RWPE2 (cell line): Measurements from ENCODE around the gene ZSCAN21.

Experiments used
- ATAC-seq: fragments of 200-7000 bp; cut with Tn5 transposase; 3 replicates; pipeline ENCODE4 v1.9.1; 2021; ENCODE audit warnings: low read depth
- DNase-seq: peaks from one replicate; pipeline ENCODE4 v3.0.0-alpha.2; 2020; ENCODE audit warnings: low spot score
- H3K27ac ChIP-seq: fragments of 450-650 bp; 2 replicates; pipeline ENCODE4 v1.5.1; 2017; ENCODE audit warnings: mild to moderate bottlenecking; ENCODE audit not compliant: poor library complexity, severe bottlenecking
- H3K27me3 ChIP-seq: fragments of 250-450 bp; sonication (Bioruptor Pico); 2 replicates; pipeline ENCODE4 v1.5.1; 2021; ENCODE audit warnings: mild to moderate bottlenecking, moderate library complexity; ENCODE audit not compliant: insufficient read depth, poor library complexity, severe bottlenecking
- H3K36me3 ChIP-seq: fragments of 250-450 bp; sonication (Bioruptor Pico); 2 replicates; pipeline ENCODE4 v1.5.1; 2020; ENCODE audit warnings: low read depth, mild to moderate bottlenecking, moderate library complexity
- H3K4me1 ChIP-seq: fragments of 250-450 bp; sonication (Bioruptor Pico); 2 replicates; pipeline ENCODE4 v1.5.1; 2021; ENCODE audit warnings: mild to moderate bottlenecking, moderate library complexity; ENCODE audit not compliant: insufficient read depth, poor library complexity, severe bottlenecking
- H3K4me3 ChIP-seq: fragments of 250-450 bp; sonication (Bioruptor Pico); 2 replicates; pipeline ENCODE4 v1.5.1; 2021; ENCODE audit warnings: mild to moderate bottlenecking, moderate library complexity; ENCODE audit not compliant: severe bottlenecking
- H3K9me3 ChIP-seq: fragments of 250-450 bp; sonication (Bioruptor Pico); 2 replicates; pipeline ENCODE4 v1.5.1; 2021; ENCODE audit warnings: mild to moderate bottlenecking, moderate library complexity; ENCODE audit not compliant: severe bottlenecking
- TF ChIP-seq, protein P1 (sequence below): fragments of 450-650 bp; IDR thresholded peaks from one replicate; pipeline ENCODE4 v1.5.1; 2017; ENCODE audit warnings: mild to moderate bottlenecking, moderate library complexity; ENCODE audit not compliant: poor library complexity, severe bottlenecking

The ZSCAN21 gene

DNA sequence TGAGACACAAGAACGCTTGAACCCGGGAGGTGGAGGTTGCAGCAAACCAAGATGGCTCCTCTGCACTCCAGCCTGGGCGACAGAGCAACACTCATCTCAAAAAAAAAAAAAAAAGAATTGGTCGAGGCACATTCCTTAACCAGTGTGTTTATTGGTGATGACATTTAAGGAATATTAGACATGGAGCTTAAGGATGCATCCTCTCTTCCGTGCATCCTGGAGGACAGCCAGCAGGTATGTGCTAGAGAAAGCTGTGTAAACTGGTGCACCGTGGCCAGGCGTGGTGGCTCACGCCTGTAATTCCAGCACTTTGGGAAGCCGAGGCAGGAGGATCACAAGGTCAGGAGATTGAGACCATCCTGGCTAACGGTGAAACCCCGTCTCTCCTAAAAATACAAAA is 22.4 kb upstream of the ZSCAN21 start:
- TF ChIP-seq, protein P1, sequence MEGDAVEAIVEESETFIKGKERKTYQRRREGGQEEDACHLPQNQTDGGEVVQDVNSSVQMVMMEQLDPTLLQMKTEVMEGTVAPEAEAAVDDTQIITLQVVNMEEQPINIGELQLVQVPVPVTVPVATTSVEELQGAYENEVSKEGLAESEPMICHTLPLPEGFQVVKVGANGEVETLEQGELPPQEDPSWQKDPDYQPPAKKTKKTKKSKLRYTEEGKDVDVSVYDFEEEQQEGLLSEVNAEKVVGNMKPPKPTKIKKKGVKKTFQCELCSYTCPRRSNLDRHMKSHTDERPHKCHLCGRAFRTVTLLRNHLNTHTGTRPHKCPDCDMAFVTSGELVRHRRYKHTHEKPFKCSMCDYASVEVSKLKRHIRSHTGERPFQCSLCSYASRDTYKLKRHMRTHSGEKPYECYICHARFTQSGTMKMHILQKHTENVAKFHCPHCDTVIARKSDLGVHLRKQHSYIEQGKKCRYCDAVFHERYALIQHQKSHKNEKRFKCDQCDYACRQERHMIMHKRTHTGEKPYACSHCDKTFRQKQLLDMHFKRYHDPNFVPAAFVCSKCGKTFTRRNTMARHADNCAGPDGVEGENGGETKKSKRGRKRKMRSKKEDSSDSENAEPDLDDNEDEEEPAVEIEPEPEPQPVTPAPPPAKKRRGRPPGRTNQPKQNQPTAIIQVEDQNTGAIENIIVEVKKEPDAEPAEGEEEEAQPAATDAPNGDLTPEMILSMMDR: no peak
- H3K4me1 ChIP-seq: peaks cover 27% of the 10 kb centered on the region
- no peak for ATAC-seq

DNA sequence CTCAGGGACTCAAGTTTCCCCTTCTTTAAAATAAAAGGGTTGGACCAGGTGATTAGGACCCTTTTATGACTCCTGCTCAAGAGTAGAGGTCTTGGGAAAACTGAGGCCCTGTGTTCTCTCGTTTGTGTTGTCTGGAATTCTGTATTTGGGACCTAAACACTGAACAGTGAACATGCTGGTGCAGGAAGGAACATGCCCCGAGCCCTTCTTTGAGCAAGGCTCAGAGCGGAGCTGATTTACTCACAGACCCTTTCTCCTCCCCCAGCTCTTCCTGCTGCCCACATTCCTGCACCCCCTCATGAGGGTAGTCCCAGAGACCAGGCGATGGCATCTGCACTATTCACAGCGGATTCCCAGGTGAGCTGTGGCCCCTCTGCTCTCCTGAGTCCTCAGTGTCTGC is 20.0 kb upstream of the ZSCAN21 start:
- Histone ChIP-seq H3K36me3 (peaks cover 75% of the 10 kb centered on the region), H3K27ac (peak overlapping the region; percentile 24), H3K9me3 (no peaks in the 10 kb centered on the region), H3K27me3 (no peaks in the 10 kb centered on the region), H3K4me1 (peaks cover 19% of the 10 kb centered on the region), H3K4me3 (no peak overlapping the region)
- DNase-seq (no peak), ATAC-seq (peak; percentile 15; the same call in 1 of the 3 replicates)
- TF ChIP-seq, protein P1: no peak

More for the DNA sequence above, 22.4 kb upstream of the ZSCAN21 start:
- Histone ChIP-seq H3K9me3 (no peaks in the 10 kb centered on the region), H3K4me3 (no peak overlapping the region), H3K36me3 (peaks cover 75% of the 10 kb centered on the region), H3K27ac (peak overlapping the region; percentile 82), H3K27me3 (no peaks in the 10 kb centered on the region)
- DNase-seq: no peak

DNA sequence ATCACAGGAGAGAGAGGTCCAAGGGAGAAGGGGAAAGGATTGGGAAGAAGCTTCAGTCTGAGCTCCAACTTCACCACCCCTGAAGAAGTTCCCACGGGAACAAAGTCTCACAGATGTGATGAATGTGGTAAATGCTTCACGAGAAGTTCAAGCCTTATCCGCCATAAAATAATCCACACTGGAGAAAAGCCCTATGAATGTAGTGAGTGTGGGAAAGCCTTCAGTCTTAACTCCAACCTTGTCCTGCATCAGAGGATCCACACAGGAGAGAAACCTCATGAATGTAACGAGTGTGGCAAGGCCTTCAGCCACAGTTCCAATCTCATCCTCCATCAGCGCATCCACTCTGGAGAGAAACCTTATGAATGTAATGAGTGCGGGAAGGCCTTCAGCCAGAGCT is 16.0 kb upstream of the ZSCAN21 start:
- TF ChIP-seq, protein P1: no peak
- no peaks in the 10 kb centered on the region for H3K9me3 ChIP-seq
- H3K27me3 ChIP-seq: no peaks in the 10 kb centered on the region
- no peak for DNase-seq
- ATAC-seq: no peak
- H3K4me1 ChIP-seq: peaks cover 9% of the 10 kb centered on the region
- no peak overlapping the region for H3K4me3 ChIP-seq
- H3K27ac ChIP-seq: no peak overlapping the region
- peaks cover 67% of the 10 kb centered on the region for H3K36me3 ChIP-seq

DNA sequence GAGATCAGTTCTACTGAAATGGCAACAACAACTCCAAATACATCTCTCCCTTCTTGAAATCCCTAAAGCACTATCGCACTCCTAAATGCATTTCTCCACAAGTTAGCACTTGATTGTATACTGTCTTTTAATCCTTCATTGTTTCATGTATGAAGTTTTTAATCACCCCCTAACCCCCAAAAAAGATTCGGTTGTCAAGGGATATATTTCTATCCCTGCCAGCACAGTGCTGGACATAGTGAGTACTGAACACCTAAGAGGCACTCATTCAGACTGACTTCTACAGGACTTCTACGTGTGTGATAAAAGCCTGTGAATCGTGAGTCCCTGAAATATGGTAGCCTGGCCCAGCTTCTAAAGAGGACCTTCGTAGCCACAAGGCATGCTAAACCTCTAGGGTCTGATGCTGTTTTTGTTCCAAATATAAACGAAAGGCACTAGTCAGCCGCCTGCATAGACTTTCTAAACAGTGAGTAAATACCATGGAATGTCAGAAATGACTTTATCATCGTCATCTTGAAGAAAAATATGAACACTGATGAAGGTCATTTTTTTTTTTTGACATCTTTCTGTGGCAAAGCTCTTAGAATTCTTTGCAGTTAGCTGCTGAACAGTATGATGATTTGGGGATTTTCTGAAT is 14.6 kb upstream of the ZSCAN21 start:
- DNase-seq: no peak
- TF ChIP-seq, protein P1: no peak
- Histone ChIP-seq H3K36me3 (peaks cover 65% of the 10 kb centered on the region), H3K27me3 (no peaks in the 10 kb centered on the region), H3K4me3 (no peak overlapping the region), H3K27ac (peak overlapping the region; percentile 49), H3K9me3 (no peaks in the 10 kb centered on the region), H3K4me1 (peaks cover 5% of the 10 kb centered on the region)
- peak; percentile 79 for ATAC-seq

DNA sequence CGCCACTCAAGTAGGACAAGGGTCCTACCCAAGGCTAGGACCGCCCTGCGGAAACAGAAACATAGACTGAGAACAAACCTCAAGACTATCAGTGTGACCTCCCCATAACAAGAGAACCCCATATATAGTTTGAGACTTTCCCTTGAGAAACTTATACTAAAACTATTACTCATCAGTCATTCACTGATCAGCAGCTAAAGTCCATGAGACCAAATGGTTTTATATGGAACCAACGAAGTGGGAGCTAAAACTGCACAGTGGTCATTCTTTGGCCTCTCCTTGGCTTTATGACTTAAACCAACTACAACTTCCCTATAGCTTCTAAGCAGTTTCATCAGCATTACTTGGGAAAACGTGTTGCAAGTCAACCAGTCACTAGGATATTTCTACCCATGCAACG is 13.7 kb upstream of the ZSCAN21 start:
- DNase-seq (no peak), ATAC-seq (no peak)
- Histone ChIP-seq H3K9me3 (no peaks in the 10 kb centered on the region), H3K4me3 (no peak overlapping the region), H3K36me3 (peaks cover 56% of the 10 kb centered on the region), H3K27ac (peak overlapping the region; percentile 49), H3K27me3 (no peaks in the 10 kb centered on the region), H3K4me1 (peaks cover 5% of the 10 kb centered on the region)
- TF ChIP-seq, protein P1: no peak
